GM21515 (cell line): ENCODE data around the gene TNK1.
A peak's percentile ranks its signal among the peaks of the same experiment; 100 is the strongest.
"Not testable (repeated sequence)": the region's sequence is repeated elsewhere in the genome, so short reads cannot be mapped to it uniquely, and the experiment has no call there.

ENCODE experiments used
- ATAC-seq: cut with Tn5 transposase; IDR thresholded peaks from one replicate; pipeline ENCODE4 v1.9.1; 2021; ENCODE audit not compliant: unreplicated experiment

Gene TNK1

DNA sequence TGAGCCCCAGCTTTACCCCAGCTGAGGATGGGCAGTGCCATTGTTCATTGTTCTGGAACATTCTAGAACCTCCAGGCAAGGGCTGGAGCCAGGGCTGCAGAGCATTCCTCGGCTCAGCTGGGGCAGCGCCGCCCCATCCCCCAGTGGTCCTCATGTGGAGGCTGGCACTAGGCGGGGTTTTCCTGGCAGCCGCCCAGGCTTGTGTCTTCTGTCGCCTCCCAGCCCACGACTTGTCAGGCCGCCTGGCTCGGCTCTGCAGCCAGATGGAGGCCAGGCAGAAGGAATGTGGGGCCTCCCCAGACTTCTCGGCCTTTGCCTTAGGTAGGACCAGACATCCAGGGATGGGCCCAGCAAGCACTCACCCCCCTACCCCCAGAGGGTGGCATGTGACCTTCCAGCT lies 25.8 kb upstream of the TNK1 start, which contains the start of gene TMEM95:
Gene TMEM95, plus strand, starts transcription at position 104 of the 400 bp plus-strand sequence. Its CDS starts 49 bp downstream, at position 153.
- no peak for ATAC-seq

DNA sequence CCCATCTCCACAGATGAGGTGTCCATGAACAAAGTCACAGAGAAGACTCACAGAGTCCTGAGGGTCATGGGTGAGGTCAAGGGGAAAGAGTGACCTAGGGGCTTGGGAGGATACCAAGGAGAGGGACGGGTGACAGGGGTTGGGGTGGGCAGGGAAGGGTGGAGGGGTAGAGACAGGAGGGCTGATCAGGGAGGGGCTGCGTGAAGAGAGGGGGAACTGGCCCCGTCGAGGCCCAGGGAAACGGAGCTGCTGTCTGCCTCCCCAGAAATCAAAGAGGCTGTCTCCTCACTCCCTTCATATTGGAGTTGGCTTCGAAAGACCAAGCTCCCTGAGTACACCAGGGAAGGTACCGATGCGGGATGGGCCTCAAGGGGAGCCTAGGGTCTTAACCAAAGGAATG lies 25.3 kb upstream of the TNK1 start:
- no peak for ATAC-seq

DNA sequence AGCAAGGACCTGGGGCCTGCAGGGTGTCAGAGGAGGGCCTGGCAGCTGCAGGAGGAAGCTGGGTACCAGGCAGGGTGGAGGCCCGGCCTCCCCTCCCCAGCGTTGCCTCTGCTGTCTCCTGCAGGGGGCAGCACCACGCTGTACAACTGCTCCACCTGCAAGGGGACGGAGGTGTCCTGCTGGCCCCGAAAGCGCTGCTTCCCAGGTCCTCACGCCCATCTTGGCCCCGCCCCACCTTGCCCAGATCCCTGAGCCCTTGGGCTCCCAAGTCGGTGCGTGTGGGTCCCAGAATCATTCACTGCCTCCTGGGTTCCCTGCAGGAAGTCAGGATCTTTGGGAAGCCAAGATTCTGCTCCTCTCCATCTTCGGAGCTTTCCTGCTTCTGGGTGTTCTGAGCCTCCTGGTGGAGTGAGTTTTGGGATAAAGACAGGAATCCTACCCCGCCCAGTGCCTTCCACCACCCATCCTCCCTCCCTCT lies 24.8 kb upstream of the TNK1 start:
- ATAC-seq = no peak

GRCh38 chr17:7356756-7357155 lies 24.1 kb upstream of the TNK1 start:
- ATAC-seq = no peak

DNA sequence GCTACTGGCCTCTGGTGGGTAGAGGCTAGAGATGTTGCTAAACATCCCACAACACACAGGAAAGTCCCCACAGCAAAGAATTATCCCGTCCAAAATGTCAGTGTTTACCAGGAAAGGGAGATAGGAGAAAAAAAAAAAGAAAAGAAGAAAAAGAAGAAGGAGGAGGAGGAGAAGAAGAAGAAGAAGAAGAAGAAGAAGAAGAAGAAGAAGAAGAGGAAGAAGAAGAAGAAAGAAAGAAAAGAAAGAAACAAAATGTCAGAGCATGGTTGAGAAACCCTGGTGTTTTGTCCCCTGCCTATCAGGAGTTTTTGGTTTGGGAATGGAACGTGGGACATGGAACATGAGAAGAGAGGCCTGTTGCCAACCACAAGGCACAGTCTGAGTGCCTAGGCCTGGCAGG lies 23.5 kb upstream of the TNK1 start:
- no peak for ATAC-seq

- ATAC-seq = no peak
Observed at GRCh38 chr17:7361906-7362305, 19.0 kb upstream of the TNK1 start.

DNA sequence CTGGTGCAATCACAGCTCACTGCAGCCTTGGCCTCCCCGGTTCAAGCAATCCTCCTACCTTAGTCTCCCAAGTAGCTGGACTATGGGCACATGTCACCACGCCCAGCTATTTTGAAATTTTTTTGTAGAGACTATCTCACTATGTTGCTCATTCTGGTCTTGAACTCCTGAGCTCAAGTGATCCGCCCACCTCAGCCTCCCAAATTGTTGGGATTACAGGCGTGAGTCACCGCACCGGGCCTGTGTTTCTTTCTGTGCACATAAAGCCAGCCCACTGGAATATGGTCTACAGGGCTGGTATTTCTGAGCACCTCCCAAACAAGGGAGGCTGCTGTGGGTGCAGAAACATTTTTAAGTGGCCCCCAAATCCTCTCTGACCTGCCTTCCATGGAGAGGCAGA lies 17.6 kb upstream of the TNK1 start:
- ATAC-seq = no peak

- not testable (repeated sequence) for ATAC-seq
Observed at GRCh38 chr17:7365963-7366362, 14.9 kb upstream of the TNK1 start.

- ATAC-seq = no peak
Observed at GRCh38 chr17:7367083-7367482, 13.8 kb upstream of the TNK1 start.

DNA sequence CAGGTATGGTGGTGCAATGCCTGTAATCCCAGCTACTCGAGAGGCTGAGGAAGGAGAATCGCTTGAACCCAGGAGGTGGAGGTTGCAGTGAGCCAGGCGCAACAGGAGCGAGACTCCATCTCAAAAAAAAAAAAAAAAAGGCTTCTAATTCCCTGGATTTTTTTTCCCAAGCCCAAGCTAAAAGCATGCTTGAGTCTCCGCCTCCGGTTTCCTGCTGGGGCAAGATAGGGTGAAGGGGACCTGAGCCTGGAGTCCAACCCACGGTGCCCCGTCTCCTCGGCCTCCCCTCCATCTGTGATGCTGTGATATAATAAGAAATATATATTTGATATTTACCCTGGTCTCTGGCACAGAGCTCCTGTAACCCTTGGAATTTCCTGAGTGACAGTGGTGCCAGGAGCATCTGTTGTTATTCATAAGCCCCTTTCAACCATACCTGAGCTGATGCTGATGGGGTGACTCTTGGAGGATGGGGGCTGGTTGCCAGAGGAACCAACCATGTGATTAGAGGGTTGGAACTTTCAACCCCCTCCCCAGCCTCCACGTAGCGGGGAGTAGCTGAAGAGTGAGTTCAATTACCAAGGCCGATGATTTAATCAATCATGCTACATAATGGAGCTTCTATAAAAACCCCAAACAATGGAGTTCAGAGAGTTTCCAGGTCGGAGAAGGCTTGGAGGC lies 12.8 kb upstream of the TNK1 start:
- ATAC-seq = no peak

DNA sequence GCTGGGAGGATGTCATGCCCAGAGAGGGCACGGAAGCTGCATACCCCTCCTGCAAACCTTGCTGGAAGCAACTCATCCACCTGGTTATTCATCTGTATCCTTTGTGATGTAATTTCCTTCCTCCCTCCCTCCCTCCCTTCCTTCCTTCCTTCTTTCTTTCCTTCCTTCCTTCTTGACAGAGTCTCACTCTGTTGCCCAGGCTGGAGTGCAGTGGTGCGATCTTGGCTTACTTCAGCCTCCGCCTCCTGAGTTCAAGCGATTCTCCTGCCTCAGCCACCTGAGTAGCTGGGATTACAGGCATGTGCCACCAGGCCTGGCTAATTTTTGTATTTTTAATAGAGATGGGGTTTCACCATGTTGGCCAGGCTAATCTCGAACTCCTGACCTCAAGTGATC lies 12.3 kb upstream of the TNK1 start:
- not testable (repeated sequence) for ATAC-seq

GRCh38 chr17:7369825-7370224 lies 11.1 kb upstream of the TNK1 start:
- ATAC-seq = no peak

GRCh38 chr17:7370853-7371252 lies 10.0 kb upstream of the TNK1 start:
- no peak for ATAC-seq

DNA sequence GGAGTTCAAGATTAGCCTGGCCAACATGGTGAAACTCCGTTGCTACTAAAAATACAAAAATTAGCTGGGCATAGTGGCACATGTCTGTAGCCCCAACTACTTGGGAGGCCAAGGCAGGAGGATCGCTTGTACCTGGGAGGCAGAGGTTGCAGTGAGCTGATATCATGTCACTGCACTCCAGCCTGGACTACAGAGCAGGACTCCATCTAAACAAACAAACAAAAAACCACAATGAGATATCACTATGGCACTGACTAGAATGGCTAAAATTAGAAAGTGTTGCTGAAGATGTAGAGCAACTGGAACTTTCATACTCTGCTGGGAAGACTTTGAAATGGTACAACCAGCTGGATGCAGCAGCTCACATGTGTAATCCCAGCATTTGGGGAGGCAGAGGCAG lies 6.5 kb upstream of the TNK1 start:
- no peak for ATAC-seq

DNA sequence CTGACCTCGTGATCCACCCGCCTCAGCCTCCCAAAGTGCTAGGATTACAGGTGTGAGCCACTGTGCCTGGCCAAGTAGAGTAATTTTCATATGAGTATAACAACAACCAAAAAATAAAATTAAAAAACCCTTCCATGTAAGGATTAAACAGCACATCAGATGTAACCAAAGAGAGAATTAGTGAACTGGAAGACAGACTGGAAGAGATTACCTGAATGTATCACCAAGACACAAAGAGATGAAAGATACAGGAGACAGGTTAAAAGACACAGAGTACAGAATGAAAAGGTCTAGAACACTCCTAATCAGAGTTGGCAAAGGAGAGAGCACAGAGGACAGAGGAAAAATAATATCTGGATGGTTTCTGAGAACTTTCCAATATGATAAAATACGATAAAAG lies 1.8 kb upstream of the TNK1 start:
- ATAC-seq = no peak

DNA sequence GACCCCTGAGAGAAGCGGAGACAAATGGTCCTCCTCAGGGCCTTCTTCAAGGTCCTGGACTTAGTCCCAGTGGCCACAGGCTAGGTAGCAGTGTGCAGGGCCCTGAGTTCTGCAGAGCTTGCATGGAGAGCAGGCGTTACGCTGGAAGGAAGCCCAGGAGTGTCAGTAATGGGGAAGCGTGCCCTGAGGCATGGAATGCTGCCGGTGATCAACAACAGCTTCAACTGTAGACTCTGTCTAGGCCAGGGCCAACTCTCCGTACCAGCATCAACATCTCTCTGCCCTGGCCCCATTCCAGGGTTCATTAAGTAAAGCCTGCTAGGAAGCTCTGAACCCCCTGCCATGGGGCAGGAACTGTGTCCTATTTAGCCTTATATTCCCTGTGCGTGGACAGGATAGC lies 568 bp upstream of the TNK1 start:
- no peak for ATAC-seq

DNA sequence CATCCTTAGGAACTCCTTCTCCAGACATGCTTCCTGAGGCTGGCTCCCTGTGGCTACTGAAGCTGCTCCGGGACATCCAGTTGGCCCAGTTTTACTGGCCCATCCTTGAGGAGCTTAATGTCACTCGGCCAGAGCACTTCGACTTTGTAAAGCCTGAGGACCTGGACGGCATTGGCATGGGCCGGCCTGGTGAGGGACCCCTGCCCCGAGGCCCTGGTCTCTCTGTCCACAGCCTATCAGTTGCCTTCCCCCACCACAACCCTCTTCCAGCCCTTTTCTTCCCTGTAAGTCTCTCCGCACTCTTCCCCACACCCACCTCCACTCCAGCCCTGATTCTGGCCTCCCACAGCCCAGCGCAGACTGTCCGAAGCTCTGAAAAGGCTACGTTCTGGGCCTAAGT lies 2.0 kb downstream of the TNK1 start:
- no peak for ATAC-seq

DNA sequence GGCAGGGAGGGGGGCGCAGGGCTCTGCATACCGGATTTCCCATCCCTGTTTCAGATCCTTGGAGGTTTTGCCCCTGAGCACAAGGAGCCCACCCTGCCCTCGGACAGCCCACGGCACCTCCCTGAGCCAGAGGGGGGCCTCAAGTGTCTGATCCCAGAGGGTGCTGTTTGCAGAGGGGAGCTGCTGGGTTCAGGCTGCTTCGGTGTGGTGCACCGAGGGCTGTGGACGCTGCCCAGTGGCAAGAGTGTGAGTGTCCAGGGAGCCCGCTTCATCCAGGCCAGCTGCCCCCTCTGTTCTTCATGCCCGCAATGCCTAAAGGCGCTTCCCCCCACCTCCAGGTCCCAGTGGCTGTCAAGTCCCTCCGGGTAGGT lies 2.5 kb downstream of the TNK1 start:
- ATAC-seq = no peak

- ATAC-seq = peak; percentile 74
Observed at GRCh38 chr17:7383742-7384488, 3.0 kb downstream of the TNK1 start.

DNA sequence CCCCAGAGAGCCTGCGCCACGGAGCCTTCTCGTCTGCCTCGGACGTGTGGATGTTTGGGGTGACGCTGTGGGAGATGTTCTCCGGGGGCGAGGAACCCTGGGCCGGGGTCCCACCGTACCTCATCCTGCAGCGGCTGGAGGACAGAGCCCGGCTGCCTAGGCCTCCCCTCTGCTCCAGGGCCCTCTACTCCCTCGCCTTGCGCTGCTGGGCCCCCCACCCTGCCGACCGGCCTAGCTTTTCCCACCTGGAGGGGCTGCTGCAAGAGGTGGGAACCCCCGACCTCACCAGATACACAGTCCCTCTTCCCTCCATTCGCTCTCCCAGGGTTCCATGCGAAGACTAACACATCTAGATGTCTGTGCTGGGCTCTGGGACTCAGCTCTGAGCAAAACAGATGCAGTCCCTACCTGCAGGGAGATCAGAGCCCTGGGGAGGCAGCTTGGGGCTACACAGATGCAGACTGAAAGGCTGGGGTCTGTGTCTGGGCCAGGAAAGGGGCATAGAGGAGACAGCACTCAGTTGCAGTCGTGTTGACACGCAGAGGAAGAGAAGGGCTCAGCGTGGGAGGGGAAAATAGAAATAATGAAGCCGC lies 3.7 kb downstream of the TNK1 start:
- ATAC-seq = no peak

DNA sequence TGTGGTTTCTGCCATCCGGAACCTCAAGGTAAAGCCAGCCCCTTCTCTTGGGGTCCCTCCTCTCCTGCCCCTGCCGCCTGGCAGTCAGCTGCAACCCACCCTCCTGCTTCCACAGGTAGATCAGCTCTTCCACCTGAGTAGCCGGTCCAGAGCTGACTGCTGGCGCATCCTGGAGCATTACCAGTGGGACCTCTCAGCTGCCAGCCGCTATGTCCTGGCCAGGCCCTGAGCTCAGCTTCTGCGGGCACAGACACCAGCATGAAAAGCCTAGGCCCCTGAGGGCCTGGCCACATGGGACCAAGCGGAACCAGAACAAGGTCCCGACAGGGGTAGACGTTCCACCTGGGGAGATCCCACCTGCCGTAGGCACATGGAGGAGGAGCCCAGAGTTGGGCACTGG lies 8.0 kb downstream of the TNK1 start:
- ATAC-seq = no peak
